H9 (cell line): Measurements from ENCODE around the gene TMC4. TPM values are rescaled to one million over a fixed set of nuclear protein-coding genes. Genes with fewer than 3 reads are reported as not detected.
"Not testable (repeated sequence)": the region's sequence is repeated elsewhere in the genome, so short reads cannot be mapped to it uniquely, and the experiment has no call there.

Experiments
- DNase-seq: peaks from one replicate; pipeline ENCODE4 v3.0.0-alpha.2; 2017
- H2AFZ ChIP-seq: one replicate; pipeline ENCODE4 v1.6.1; 2013; ENCODE audit warnings: mild to moderate bottlenecking, low read length, control low read depth, moderate library complexity
- H2AK5ac ChIP-seq: 2 replicates; pipeline ENCODE4 v1.6.1; 2013; ENCODE audit warnings: low read length, control low read depth, mixed read lengths; ENCODE audit not compliant: insufficient read length
- H2BK120ac ChIP-seq: one replicate; pipeline ENCODE4 v1.6.1; 2013; ENCODE audit warnings: low read depth, mild to moderate bottlenecking, low read length, control low read depth, inconsistent platforms; ENCODE audit not compliant: poor library complexity, severe bottlenecking
- H2BK12ac ChIP-seq: 2 replicates; pipeline ENCODE4 v1.6.1; 2013; ENCODE audit warnings: low read length, control low read depth, mixed read lengths, low read depth; ENCODE audit not compliant: insufficient read length
- H2BK15ac ChIP-seq: 2 replicates; pipeline ENCODE4 v1.6.1; 2013; ENCODE audit warnings: low read depth, low read length, control low read depth
- H2BK20ac ChIP-seq: one replicate; pipeline ENCODE4 v1.6.1; 2013; ENCODE audit warnings: low read depth, mild to moderate bottlenecking, low read length, control low read depth, inconsistent platforms; ENCODE audit not compliant: poor library complexity, severe bottlenecking
- H2BK5ac ChIP-seq: 2 replicates; pipeline ENCODE4 v1.6.1; 2013; ENCODE audit warnings: low read length, control low read depth, mixed read lengths; ENCODE audit not compliant: insufficient read length
- H3K14ac ChIP-seq: 2 replicates; pipeline ENCODE4 v1.6.1; 2013; ENCODE audit warnings: low read length, control low read depth; ENCODE audit not compliant: insufficient read depth
- H3K18ac ChIP-seq: 2 replicates; pipeline ENCODE4 v1.6.1; 2013; ENCODE audit warnings: low read depth, mild to moderate bottlenecking, mixed read lengths, low read length, control low read depth; ENCODE audit not compliant: insufficient read length
- H3K23ac ChIP-seq: 2 replicates; pipeline ENCODE4 v1.6.1; 2013; ENCODE audit warnings: low read length, control low read depth, mixed read lengths, low read depth; ENCODE audit not compliant: insufficient read length
- H3K23me2 ChIP-seq: 2 replicates; pipeline ENCODE4 v1.6.1; 2013; ENCODE audit warnings: low read depth, mild to moderate bottlenecking, mixed read lengths, low read length, control low read depth; ENCODE audit not compliant: insufficient read length, poor library complexity, severe bottlenecking
- H3K27ac ChIP-seq: 2 replicates; pipeline ENCODE4 v1.5.1; 2013; ENCODE audit warnings: low read length, control low read depth, mixed read lengths, low read depth; ENCODE audit not compliant: insufficient read length
- H3K27me3 ChIP-seq: 2 replicates; pipeline ENCODE4 v1.6.1; 2013; ENCODE audit warnings: low read length, control low read depth, inconsistent platforms; ENCODE audit not compliant: insufficient read depth
- H3K4ac ChIP-seq: 2 replicates; pipeline ENCODE4 v1.6.1; 2013; ENCODE audit warnings: low read depth, mild to moderate bottlenecking, control low read depth, inconsistent platforms, low read length, moderate library complexity
- H3K4me1 ChIP-seq: 2 replicates; pipeline ENCODE4 v1.6.1; 2013; ENCODE audit warnings: low read length, control low read depth, inconsistent platforms; ENCODE audit not compliant: insufficient read depth
- H3K4me2 ChIP-seq: 2 replicates; pipeline ENCODE4 v1.6.1; 2013; ENCODE audit warnings: low read length, control low read depth, mixed read lengths; ENCODE audit not compliant: insufficient read length, insufficient read depth
- H3K56ac ChIP-seq: 2 replicates; pipeline ENCODE4 v1.6.1; 2013; ENCODE audit warnings: low read depth, mild to moderate bottlenecking, mixed read lengths, low read length, control low read depth; ENCODE audit not compliant: insufficient read length
- H3K79me1 ChIP-seq: 2 replicates; pipeline ENCODE4 v1.6.1; 2013; ENCODE audit warnings: low read depth, mild to moderate bottlenecking, moderate library complexity, low read length, control low read depth, inconsistent platforms; ENCODE audit not compliant: insufficient read depth, poor library complexity, severe bottlenecking
- H3K79me2 ChIP-seq: 2 replicates; pipeline ENCODE4 v1.6.1; 2013; ENCODE audit warnings: low read length, control low read depth, inconsistent platforms; ENCODE audit not compliant: insufficient read depth
- H3K9ac ChIP-seq: 2 replicates; pipeline ENCODE4 v1.6.1; 2013; ENCODE audit warnings: low read length, control low read depth, mixed read lengths; ENCODE audit not compliant: insufficient read length; ENCODE audit errors: extremely low read depth
- H3K9me3 ChIP-seq: one replicate; pipeline ENCODE4 v1.6.1; 2013; ENCODE audit warnings: low read depth, low read length, inconsistent platforms; ENCODE audit not compliant: control insufficient read depth
- H3T11ph ChIP-seq: one replicate; pipeline ENCODE4 v1.6.1; 2013; ENCODE audit warnings: mild to moderate bottlenecking, low read length, control low read depth, inconsistent platforms
- H4K20me1 ChIP-seq: one replicate; pipeline ENCODE4 v1.6.1; 2013; ENCODE audit not compliant: control insufficient read depth, insufficient read length, insufficient read depth
- H4K5ac ChIP-seq: 2 replicates; pipeline ENCODE4 v1.6.1; 2013; ENCODE audit warnings: low read depth, mild to moderate bottlenecking, mixed read lengths, low read length, control low read depth; ENCODE audit not compliant: insufficient read length
- H4K8ac ChIP-seq: replicated peaks from 2 replicates; pipeline ENCODE4 v1.6.1; 2013; ENCODE audit warnings: low read length, control low read depth, mixed read lengths, low read depth; ENCODE audit not compliant: insufficient read length
- H4K91ac ChIP-seq: 2 replicates; pipeline ENCODE4 v1.6.1; 2013; ENCODE audit warnings: low read depth, mild to moderate bottlenecking, moderate library complexity, mixed read lengths, low read length, control low read depth; ENCODE audit not compliant: insufficient read length
- H3K27ac Mint-ChIP-seq, 3 experiments: 2 replicates in 2 of 3; 3 replicates in 1 of 3; pipeline ENCODE4 v1.8.0; 2020 to 2021; ENCODE audit warnings: mixed read lengths in 3 of 3, mild to moderate bottlenecking in 1 of 3, moderate library complexity in 1 of 3
- H3K27me3 Mint-ChIP-seq: 2 replicates; pipeline ENCODE4 v1.8.0; 2021; ENCODE audit warnings: low read depth, mild to moderate bottlenecking, moderate library complexity, mixed read lengths
- H3K36me3 Mint-ChIP-seq, 3 experiments: 2 replicates in 2 of 3; 3 replicates in 1 of 3; pipeline ENCODE4 v1.8.0; 2020 to 2021; ENCODE audit warnings: low read depth in 3 of 3, mixed read lengths in 3 of 3; ENCODE audit not compliant: insufficient read depth in 1 of 3
- H3K4me1 Mint-ChIP-seq, 2 experiments: 2 replicates each; pipeline ENCODE4 v1.8.0; 2020; ENCODE audit warnings: mixed read lengths in 2 of 2
- H3K4me3 Mint-ChIP-seq, 2 experiments: 2 replicates in 1 of 2; 3 replicates in 1 of 2; pipeline ENCODE4 v1.8.0; 2020 to 2021; ENCODE audit warnings: mild to moderate bottlenecking in 2 of 2, mixed read lengths in 2 of 2, moderate library complexity in 1 of 2
- H3K9me3 Mint-ChIP-seq, 2 experiments: 2 replicates in 1 of 2; 3 replicates in 1 of 2; pipeline ENCODE4 v1.8.0; 2020; ENCODE audit warnings: mild to moderate bottlenecking in 2 of 2, mixed read lengths in 2 of 2, moderate library complexity in 1 of 2
- WGBS: extraction: QIAGEN DNeasy Blood & Tissue Kit; methylation state at CpG from one replicate; pipeline ENCODE4 v1.1.7; 2013; ENCODE audit warnings: missing lambda C conversion rate, low lambda C conversion rate, mixed read lengths; ENCODE audit not compliant: insufficient read length; ENCODE audit errors: extremely low coverage; 5-methylcytosine and 5-hydroxymethylcytosine counted together
- total RNA-seq: library from RNA; stranded (reverse); gene quantifications from 2 replicates; pipeline ENCODE4 v1.2.1, GENCODE V29; 2021
- TF ChIP-seq, protein P1 (sequence below): fragments of 200-600 bp; sonication (generic); conservative IDR thresholded peaks from 3 replicates; pipeline ENCODE4 v1.8.0; 2021; ENCODE audit warnings: antibody characterized with exemption, mild to moderate bottlenecking

TMC4 gene
- total RNA-seq, 1 experiment from 2014 or later: 12.2 TPM

DNA sequence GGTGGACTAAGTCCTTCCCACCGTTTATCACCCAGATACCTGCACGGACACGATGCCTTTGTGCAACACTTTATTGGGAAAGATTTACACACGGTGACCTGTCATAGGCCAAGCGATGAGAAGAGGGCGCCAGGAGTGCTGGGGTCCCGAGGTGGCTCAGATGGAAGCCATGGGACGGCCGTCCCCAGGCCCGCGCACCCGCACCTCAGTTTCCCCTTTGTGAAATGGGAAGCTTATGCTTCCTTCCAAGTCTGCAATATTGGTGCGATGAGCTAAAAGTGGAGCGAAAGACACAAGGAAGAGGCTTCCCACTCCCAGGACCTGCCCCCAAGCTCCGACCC lies 369 bp upstream of the TMC4 start:
- Histone ChIP-seq H3K79me1 (no peaks in the 10 kb centered on the region), H3K14ac (no peak overlapping the region), H2BK120ac (no peak overlapping the region), H3K4me1 (no peaks in the 10 kb centered on the region), H4K20me1 (no peaks in the 10 kb centered on the region), H2BK12ac (no peak overlapping the region), H4K5ac (no peak overlapping the region), H3K27me3 (no peaks in the 10 kb centered on the region), H3K56ac (no peak overlapping the region), H3K27ac (no peak overlapping the region), H2AFZ (no peak overlapping the region), H3K9ac (no peak overlapping the region), H2BK5ac (no peak overlapping the region), H4K8ac (no peak overlapping the region), H4K91ac (no peak overlapping the region), H3K4ac (no peak overlapping the region), H3K23ac (no peak overlapping the region), H3K79me2 (no peaks in the 10 kb centered on the region), H2AK5ac (no peak overlapping the region), H3K18ac (no peak overlapping the region), H3K4me2 (no peak overlapping the region), H3T11ph (no peak overlapping the region), H3K23me2 (peaks cover 4% of the 10 kb centered on the region), H2BK20ac (no peak overlapping the region), H2BK15ac (no peak overlapping the region), H3K9me3 (no peaks in the 10 kb centered on the region)
- H3K27ac Mint-ChIP-seq: no peak overlapping the region
- TF ChIP-seq, protein P1, sequence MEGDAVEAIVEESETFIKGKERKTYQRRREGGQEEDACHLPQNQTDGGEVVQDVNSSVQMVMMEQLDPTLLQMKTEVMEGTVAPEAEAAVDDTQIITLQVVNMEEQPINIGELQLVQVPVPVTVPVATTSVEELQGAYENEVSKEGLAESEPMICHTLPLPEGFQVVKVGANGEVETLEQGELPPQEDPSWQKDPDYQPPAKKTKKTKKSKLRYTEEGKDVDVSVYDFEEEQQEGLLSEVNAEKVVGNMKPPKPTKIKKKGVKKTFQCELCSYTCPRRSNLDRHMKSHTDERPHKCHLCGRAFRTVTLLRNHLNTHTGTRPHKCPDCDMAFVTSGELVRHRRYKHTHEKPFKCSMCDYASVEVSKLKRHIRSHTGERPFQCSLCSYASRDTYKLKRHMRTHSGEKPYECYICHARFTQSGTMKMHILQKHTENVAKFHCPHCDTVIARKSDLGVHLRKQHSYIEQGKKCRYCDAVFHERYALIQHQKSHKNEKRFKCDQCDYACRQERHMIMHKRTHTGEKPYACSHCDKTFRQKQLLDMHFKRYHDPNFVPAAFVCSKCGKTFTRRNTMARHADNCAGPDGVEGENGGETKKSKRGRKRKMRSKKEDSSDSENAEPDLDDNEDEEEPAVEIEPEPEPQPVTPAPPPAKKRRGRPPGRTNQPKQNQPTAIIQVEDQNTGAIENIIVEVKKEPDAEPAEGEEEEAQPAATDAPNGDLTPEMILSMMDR: no peak
- no peak for DNase-seq
- H3K4me1 Mint-ChIP-seq: peaks cover 12 to 27% of the 10 kb centered on the region in 2 experiments
- peaks cover 12 to 15% (median 14%) of the 10 kb centered on the region in 3 experiments; a peak in 6 of 7 replicates for H3K36me3 Mint-ChIP-seq
- no CpG with 5 or more reads among the region's 15 CpGs for WGBS
- H3K27me3 Mint-ChIP-seq: no peaks in the 10 kb centered on the region; the same call in 1 of the 2 replicates
- H3K9me3 Mint-ChIP-seq: no peaks in the 10 kb centered on the region; a peak in 1 of 5 replicates
- H3K4me3 Mint-ChIP-seq: peak overlapping the region in 1 of 2 experiments; percentile 72; a peak in 2 of 5 replicates

DNA sequence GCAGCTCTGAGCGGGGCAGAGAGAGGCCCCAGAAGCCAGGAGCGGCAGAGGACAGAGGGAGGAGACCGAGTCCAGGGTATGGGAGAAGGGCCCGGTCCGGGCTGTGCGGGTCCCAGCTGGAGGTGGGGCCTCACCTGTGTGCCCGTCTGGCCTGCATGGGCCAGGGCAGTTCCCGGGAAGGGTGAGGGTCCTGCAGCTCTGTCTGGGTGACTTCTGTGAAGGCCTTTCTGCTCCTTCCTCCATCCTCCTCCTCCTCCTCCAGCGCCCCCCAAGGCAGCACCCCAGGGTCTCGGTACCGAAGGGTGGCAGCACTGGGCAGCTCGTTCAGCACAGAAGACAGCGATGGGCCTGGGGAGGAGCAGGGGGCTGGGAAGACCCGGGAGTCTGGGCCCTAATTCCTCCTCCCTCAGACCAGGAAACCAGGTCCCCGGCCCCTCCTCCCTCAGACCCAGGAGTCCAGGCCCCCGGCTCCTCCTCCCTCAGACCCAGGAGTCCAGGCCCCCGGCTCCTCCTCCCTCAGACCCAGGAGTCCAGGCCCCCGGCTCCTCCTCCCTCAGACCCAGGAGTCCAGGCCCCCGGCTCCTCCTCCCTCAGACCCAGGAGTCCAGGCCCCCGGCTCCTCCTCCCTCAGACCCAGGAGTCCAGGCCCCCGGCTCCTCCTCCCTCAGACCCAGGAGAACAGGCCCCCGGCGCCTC lies 1.1 kb downstream of the TMC4 start:
- not testable (repeated sequence) for H3K4me1 ChIP-seq, H4K91ac ChIP-seq, H3K9me3 ChIP-seq, DNase-seq, H3K79me2 ChIP-seq, H2BK12ac ChIP-seq, H3K4me2 ChIP-seq, H3K23ac ChIP-seq, H2AFZ ChIP-seq, H2BK20ac ChIP-seq, H2AK5ac ChIP-seq, H3K23me2 ChIP-seq, H4K8ac ChIP-seq, H3K9me3 Mint-ChIP-seq, H3K27me3 ChIP-seq, H3K9ac ChIP-seq, H4K20me1 ChIP-seq, H3K27me3 Mint-ChIP-seq, H4K5ac ChIP-seq, H2BK5ac ChIP-seq, H2BK120ac ChIP-seq, H3K56ac ChIP-seq, H3K4ac ChIP-seq, H3K18ac ChIP-seq, H2BK15ac ChIP-seq, H3T11ph ChIP-seq, H3K14ac ChIP-seq, H3K79me1 ChIP-seq, H3K27ac ChIP-seq
- Mint-ChIP-seq H3K27ac (0 out of 7 replicates have a peak overlapping the region, but pooled peaks of 1 of the 3 experiments have one; percentile 64), H3K4me1 (peaks cover 13 to 27% of the 10 kb centered on the region in 2 experiments), H3K4me3 (peak overlapping the region; percentile 10 to 15; a peak in 2 of 5 replicates), H3K36me3 (peaks cover 8 to 12% (median 10%) of the 10 kb centered on the region in 3 experiments; a peak in 6 of 7 replicates)
- WGBS: no CpG with 5 or more reads among the region's 23 CpGs
